GM18868 (cell line): ENCODE measurements around the gene ARSD.

Source experiments
- ATAC-seq: cut with Tn5 transposase; IDR thresholded peaks from one replicate; pipeline ENCODE4 v1.9.1; 2021; ENCODE audit warnings: mild to moderate bottlenecking, moderate library complexity; ENCODE audit not compliant: unreplicated experiment

ARSD gene

GRCh38 chrX:2855761-2856160 lies 73.4 kb downstream of the ARSD start:
- no peak for ATAC-seq

- no peak for ATAC-seq
Measured at GRCh38 chrX:2854918-2855317, 74.2 kb downstream of the ARSD start.
